VCaP (cell line): ENCODE measurements around the gene ADGRA1.

Experiments
- H3K27ac ChIP-seq: fragments of 450-650 bp; 2 replicates; pipeline ENCODE4 v1.5.1; 2017
- TF ChIP-seq, protein P1 (sequence below): fragments of 450-650 bp; conservative IDR thresholded peaks from 2 replicates; pipeline ENCODE4 v1.5.1; 2017; ENCODE audit warnings: mild to moderate bottlenecking, moderate library complexity

ADGRA1 gene

DNA sequence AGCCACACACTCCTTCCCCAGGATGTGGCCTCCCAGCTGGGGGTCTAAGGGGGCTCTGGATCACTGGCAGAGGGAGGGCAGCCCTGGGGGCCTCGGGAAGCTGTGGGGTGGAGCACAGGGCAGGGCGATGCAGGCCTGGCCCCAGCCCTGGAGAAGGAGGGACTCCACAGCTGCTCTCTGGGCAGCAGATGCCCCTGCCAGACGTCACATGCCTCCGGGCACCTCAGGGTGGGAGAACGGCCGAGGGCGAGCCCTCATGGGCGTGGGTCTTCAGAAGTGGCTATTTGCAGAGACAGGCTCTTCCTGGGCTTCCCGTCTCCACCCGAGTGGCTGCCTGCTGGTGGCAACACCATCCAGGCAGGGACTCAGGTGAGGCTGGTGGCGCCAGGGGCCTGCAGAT lies 16.0 kb upstream of the ADGRA1 start:
- H3K27ac ChIP-seq: no peak overlapping the region
- TF ChIP-seq, protein P1, sequence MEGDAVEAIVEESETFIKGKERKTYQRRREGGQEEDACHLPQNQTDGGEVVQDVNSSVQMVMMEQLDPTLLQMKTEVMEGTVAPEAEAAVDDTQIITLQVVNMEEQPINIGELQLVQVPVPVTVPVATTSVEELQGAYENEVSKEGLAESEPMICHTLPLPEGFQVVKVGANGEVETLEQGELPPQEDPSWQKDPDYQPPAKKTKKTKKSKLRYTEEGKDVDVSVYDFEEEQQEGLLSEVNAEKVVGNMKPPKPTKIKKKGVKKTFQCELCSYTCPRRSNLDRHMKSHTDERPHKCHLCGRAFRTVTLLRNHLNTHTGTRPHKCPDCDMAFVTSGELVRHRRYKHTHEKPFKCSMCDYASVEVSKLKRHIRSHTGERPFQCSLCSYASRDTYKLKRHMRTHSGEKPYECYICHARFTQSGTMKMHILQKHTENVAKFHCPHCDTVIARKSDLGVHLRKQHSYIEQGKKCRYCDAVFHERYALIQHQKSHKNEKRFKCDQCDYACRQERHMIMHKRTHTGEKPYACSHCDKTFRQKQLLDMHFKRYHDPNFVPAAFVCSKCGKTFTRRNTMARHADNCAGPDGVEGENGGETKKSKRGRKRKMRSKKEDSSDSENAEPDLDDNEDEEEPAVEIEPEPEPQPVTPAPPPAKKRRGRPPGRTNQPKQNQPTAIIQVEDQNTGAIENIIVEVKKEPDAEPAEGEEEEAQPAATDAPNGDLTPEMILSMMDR: no peak

- TF ChIP-seq, protein P1: no peak
- H3K27ac ChIP-seq: no peak overlapping the region
Measured at GRCh38 chr10:133072196-133072595, 15.5 kb upstream of the ADGRA1 start.

- TF ChIP-seq, protein P1: no peak
- H3K27ac ChIP-seq: no peak overlapping the region
Measured at GRCh38 chr10:133072720-133073390, 14.9 kb upstream of the ADGRA1 start.

- TF ChIP-seq, protein P1: no peak
- H3K27ac ChIP-seq: no peak overlapping the region
Measured at GRCh38 chr10:133075346-133076137, 12.2 kb upstream of the ADGRA1 start.

DNA sequence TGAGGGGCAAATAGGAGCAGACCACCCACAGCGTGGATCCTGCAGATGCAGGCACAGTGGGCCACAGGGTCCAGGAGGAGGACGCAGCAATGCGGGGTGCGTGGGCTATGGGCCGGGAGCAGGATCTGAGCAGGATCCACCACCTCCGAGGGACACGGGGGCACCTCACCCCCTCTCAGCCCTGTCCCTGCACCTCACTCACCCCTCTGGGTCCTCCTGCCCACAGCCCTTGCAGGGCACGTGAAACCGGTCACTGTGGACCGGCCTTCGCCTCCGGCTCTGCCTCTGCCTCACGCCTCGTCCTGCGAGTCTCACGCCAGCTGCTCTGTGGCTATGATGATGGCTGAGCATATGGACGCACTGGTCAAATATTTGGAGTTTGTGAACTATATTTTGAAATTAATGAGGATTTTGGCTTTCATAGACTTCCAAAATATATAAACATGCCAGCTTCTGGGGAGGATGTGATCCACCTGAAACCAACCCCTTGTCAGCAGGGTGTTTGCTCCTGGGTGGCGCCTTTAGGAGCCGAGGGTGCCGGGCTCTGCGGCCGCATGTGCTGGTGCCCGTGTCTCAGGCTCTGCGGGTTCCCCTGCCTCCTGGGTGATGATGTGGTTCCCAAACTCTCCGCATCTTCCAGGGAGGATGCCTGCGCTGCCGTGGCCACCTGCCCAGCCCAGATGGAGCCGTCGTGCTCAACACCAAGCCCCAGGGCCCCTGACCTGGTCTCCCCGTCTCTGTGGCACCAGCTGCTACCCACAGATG lies 11.3 kb upstream of the ADGRA1 start:
- H3K27ac ChIP-seq: no peak overlapping the region
- TF ChIP-seq, protein P1: no peak

DNA sequence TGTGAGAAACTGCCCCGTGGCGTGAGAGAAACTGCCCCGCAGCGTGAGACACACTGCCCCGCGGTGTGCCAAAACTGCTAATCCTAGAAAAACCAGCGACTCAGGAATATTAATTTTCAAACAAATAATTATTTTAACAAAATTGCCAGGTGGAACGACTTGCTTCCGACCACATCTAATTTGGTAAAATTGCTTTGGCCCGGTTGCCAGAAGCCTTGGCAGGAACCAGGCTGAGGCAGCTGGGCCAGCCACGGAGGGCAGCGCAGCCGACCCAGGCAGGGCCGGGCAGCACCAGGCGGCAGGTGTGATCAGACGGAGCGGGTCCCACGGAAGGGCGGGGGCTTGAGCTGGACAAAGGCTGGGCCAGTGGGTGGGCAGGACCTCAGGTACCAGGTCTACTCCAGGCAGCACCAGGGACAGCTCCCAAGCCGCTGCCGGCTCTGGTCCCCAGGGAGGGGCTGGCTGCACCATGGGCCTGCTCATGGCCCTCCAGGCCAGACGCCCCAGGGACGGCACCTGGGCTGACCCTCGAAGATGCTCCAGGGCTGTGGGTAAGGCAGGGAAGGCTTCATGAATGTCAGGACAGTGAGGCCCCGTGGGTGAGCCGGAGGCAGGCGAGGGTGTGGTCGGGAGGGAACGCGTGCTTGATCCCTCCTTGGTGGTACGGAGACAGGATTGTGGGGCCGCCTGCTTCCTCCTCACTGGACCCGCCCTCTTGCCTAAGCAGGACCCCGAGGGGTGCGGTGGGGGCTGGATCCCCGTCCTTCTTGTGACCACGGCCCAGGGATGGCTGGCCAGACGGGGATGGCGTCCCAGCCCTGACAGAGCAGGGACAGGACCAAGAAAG lies 7.7 kb upstream of the ADGRA1 start:
- TF ChIP-seq, protein P1: no peak

More for the DNA sequence above, 7.7 kb upstream of the ADGRA1 start:
- H3K27ac ChIP-seq: no peak overlapping the region
